ENCODE data around the gene BLVRA.

- TF ChIP-seq POLR2A (IDR thresholded peaks at IDR 0.05) = no peak
- no peak for TF ChIP-seq CTCF (IDR thresholded peaks at IDR 0.05)
Measured at GRCh38 chr7:43735403-43735801, 23.1 kb upstream of the BLVRA start.
